SK-N-SH (cell line): Measurements from ENCODE around the gene MINDY3. TPM values are rescaled to one million over a fixed set of nuclear protein-coding genes. Genes with fewer than 3 reads are reported as not detected.

Source experiments
- CTCF ChIA-PET: fragments of 300-600, 350-600 bp; formaldehyde crosslinking; extraction: SDS; loops from one replicate; lab custom pipeline; 2021; lab: Yijun Ruan, JAX
- POLR2A ChIA-PET: fragments of 350-600 bp; sonication (Branson Sonifier 250); formaldehyde crosslinking; extraction: SDS; loops from one replicate; lab custom pipeline; 2020; ENCODE audit warnings: antibody characterized with exemption, inconsistent platforms; lab: Yijun Ruan, JAX
- DNase-seq: peaks from one replicate; pipeline ENCODE4 v3.0.0; 2012
- H2AFZ ChIP-seq: fragments of 200-600 bp; sonication (generic); 2 replicates; pipeline ENCODE4 v1.8.1; 2016; ENCODE audit warnings: antibody characterized with exemption, mild to moderate bottlenecking, low read depth
- H3F3A ChIP-seq: fragments of 200-600 bp; sonication (generic); replicated peaks from 2 replicates; pipeline ENCODE3; 2016; ENCODE audit warnings: antibody characterized with exemption, mild to moderate bottlenecking; ENCODE audit not compliant: insufficient read depth
- H3K27ac ChIP-seq, 2 experiments: fragments of 200-500 bp in 1 of 2; fragments of 200-600 bp in 1 of 2; sonication (Bioruptor generic) in 1 of 2; sonication (generic), shearing (Covaris generic) in 1 of 2; 2 replicates each; pipeline versions ENCODE4 v1.5.1 to v1.6.1; 2014 to 2016; ENCODE audit warnings: low read depth in 2 of 2, inconsistent platforms in 1 of 2, low read length in 1 of 2, mild to moderate bottlenecking in 1 of 2, mixed read lengths in 1 of 2
- H3K27me3 ChIP-seq: fragments of 200-600 bp; sonication (generic), shearing (Covaris generic); 2 replicates; pipeline ENCODE4 v1.6.1; 2016; ENCODE audit warnings: mixed run types; ENCODE audit not compliant: insufficient read depth
- H3K36me3 ChIP-seq, 2 experiments: fragments of 200-500 bp in 1 of 2; fragments of 200-600 bp in 1 of 2; sonication (Bioruptor generic) in 1 of 2; sonication (generic) in 1 of 2; replicated peaks in 1 of 2; 2 replicates each; pipeline versions ENCODE3 to v1.5.1; 2014 to 2016; ENCODE audit warnings: low read length in 1 of 2, mild to moderate bottlenecking in 1 of 2; ENCODE audit not compliant: insufficient read depth in 2 of 2, control insufficient read depth in 1 of 2
- H3K4me1 ChIP-seq, 2 experiments: fragments of 200-500 bp in 1 of 2; fragments of 200-600 bp in 1 of 2; sonication (Bioruptor generic) in 1 of 2; sonication (generic), shearing (Covaris generic) in 1 of 2; 2 replicates each; pipeline versions ENCODE4 v1.5.1 to v1.6.1; 2014 to 2016; ENCODE audit warnings: low read depth in 1 of 2, low read length in 1 of 2, mixed run types in 1 of 2; ENCODE audit not compliant: insufficient read depth in 2 of 2, control insufficient read depth in 1 of 2
- H3K4me2 ChIP-seq: fragments of 200-600 bp; sonication (generic), shearing (Covaris generic); 2 replicates; pipeline ENCODE4 v1.6.1; 2017; ENCODE audit warnings: mixed run types
- H3K4me3 ChIP-seq, 2 experiments: fragments of 200-500 bp in 1 of 2; fragments of 200-600 bp in 1 of 2; sonication (Bioruptor generic) in 1 of 2; sonication (generic), shearing (Covaris generic) in 1 of 2; 2 replicates each; pipeline versions ENCODE4 v1.5.1 to v1.8.1; 2014 to 2016; ENCODE audit warnings: low read depth in 2 of 2, inconsistent platforms in 1 of 2, low read length in 1 of 2, mild to moderate bottlenecking in 1 of 2, mixed read lengths in 1 of 2, moderate library complexity in 1 of 2
- H3K79me2 ChIP-seq: fragments of 200-600 bp; sonication (generic); 2 replicates; pipeline ENCODE4 v1.8.1; 2017; ENCODE audit warnings: mild to moderate bottlenecking; ENCODE audit not compliant: insufficient read depth
- H3K9ac ChIP-seq: fragments of 200-600 bp; sonication (generic); 2 replicates; pipeline ENCODE4 v1.6.1; 2017; ENCODE audit warnings: mixed run types
- H3K9me2 ChIP-seq: fragments of 200-600 bp; sonication (generic); 2 replicates; pipeline ENCODE4 v1.6.1; 2017; ENCODE audit warnings: mixed run types
- H3K9me3 ChIP-seq: fragments of 200-600 bp; sonication (generic); 2 replicates; pipeline ENCODE4 v1.6.1; 2017; ENCODE audit warnings: mixed run types, mild to moderate bottlenecking, moderate library complexity
- H4K20me1 ChIP-seq: fragments of 200-600 bp; sonication (generic); 2 replicates; pipeline ENCODE4 v1.6.1; 2017; ENCODE audit warnings: mild to moderate bottlenecking, mixed run types; ENCODE audit not compliant: insufficient read depth
- CTCF ChIP-seq: fragments of 200-600 bp; sonication (generic); IDR thresholded peaks from 2 replicates; pipeline ENCODE4 v1.6.1; 2017; ENCODE audit warnings: antibody characterized with exemption, mild to moderate bottlenecking, moderate library complexity
- ELF1 ChIP-seq: IDR thresholded peaks from 2 replicates; pipeline ENCODE4 v1.4.0; 2012
- FOSL2 ChIP-seq: IDR thresholded peaks from 2 replicates; pipeline ENCODE4 v1.4.0; 2012; ENCODE audit warnings: low read depth, mild to moderate bottlenecking, moderate library complexity, borderline replicate concordance
- FOXM1 ChIP-seq: IDR thresholded peaks from 2 replicates; pipeline ENCODE4 v1.4.0; 2012; ENCODE audit warnings: low read depth, mild to moderate bottlenecking
- GATA2 ChIP-seq: sonication (generic); formaldehyde crosslinking; IDR thresholded peaks from 2 replicates; pipeline ENCODE4 v1.5.0; 2020; ENCODE audit warnings: mild to moderate bottlenecking, missing genetic modification reagents
- IRF3 ChIP-seq: fragments of 150-350 bp; IDR thresholded peaks from 2 replicates; pipeline ENCODE4 v1.6.1; 2016; ENCODE audit warnings: mild to moderate bottlenecking, low read depth, low read length
- JUND ChIP-seq: IDR thresholded peaks from 2 replicates; pipeline ENCODE4 v1.4.0; 2012
- MAX ChIP-seq: IDR thresholded peaks from 2 replicates; pipeline ENCODE4 v1.4.0; 2012; ENCODE audit warnings: low read depth
- MXI1 ChIP-seq: IDR thresholded peaks from 2 replicates; pipeline ENCODE4 v1.6.1; 2012; ENCODE audit warnings: mild to moderate bottlenecking, low read depth, low read length, improper control_type of control experiment
- NFIC ChIP-seq: IDR thresholded peaks from 2 replicates; pipeline ENCODE4 v1.4.0; 2012; ENCODE audit warnings: borderline replicate concordance
- NRF1 ChIP-seq: IDR thresholded peaks from 2 replicates; pipeline ENCODE4 v1.6.1; 2012; ENCODE audit warnings: low read depth, mild to moderate bottlenecking, low read length
- POLR2AphosphoS5 ChIP-seq: IDR thresholded peaks from 2 replicates; pipeline ENCODE4 v1.6.1; 2012; ENCODE audit warnings: low read depth, low read length
- SIN3A ChIP-seq: IDR thresholded peaks from 2 replicates; pipeline ENCODE4 v1.6.1; 2012; ENCODE audit warnings: low read depth, mild to moderate bottlenecking, low read length, moderate library complexity, borderline replicate concordance
- SMC3 ChIP-seq: IDR thresholded peaks from 2 replicates; pipeline ENCODE4 v1.6.1; 2012; ENCODE audit warnings: low read depth, low read length, improper control_type of control experiment
- TAF1 ChIP-seq: IDR thresholded peaks from 2 replicates; pipeline ENCODE4 v1.6.1; 2012; ENCODE audit warnings: low read depth, mild to moderate bottlenecking, low read length, moderate library complexity, borderline replicate concordance
- TEAD4 ChIP-seq: IDR thresholded peaks from 2 replicates; pipeline ENCODE4 v1.4.0; 2012; ENCODE audit warnings: mild to moderate bottlenecking, borderline replicate concordance; ENCODE audit not compliant: insufficient read depth
- ZBTB33 ChIP-seq: IDR thresholded peaks from 2 replicates; pipeline ENCODE4 v1.4.0; 2012; ENCODE audit warnings: low read depth, borderline replicate concordance
- WGBS: methylation state at CpG from one replicate; pipeline ENCODE4 v1.1.6; 2017; ENCODE audit warnings: low lambda C conversion rate; 5-methylcytosine and 5-hydroxymethylcytosine counted together
- polyA plus RNA-seq, 3 experiments: library from polyadenylated mRNA; depleted of rRNA; stranded (reverse); fragments of >200 nt; gene quantifications; 2 replicates each; pipeline ENCODE4 v1.2.3, GENCODE V29; 2012

The MINDY3 gene
- polyA plus RNA-seq, 1 of the 3 experiments (the other 2 are of a cell fraction) = 9.5 TPM

GRCh38 chr10:15863733-15864132, 3.4 kb upstream of the MINDY3 start:
- peaks cover 8% of the 10 kb centered on the region for H3K27me3 ChIP-seq
- no peaks in the 10 kb centered on the region for H3K9me3 ChIP-seq

GRCh38 chr10:15863323-15863722, 3.0 kb upstream of the MINDY3 start:
- 19% methylated on average over 1 of the region's 1 CpG for WGBS
- ChIA-PET CTCF (no interaction called here), POLR2A (no interaction called here)
- Histone ChIP-seq H3K9me3 (no peaks in the 10 kb centered on the region), H3K79me2 (peaks cover 19% of the 10 kb centered on the region), H3K36me3 (no peaks in the 10 kb centered on the region), H3K4me1 (peaks cover 7% of the 10 kb centered on the region in 2 experiments; a peak in 3 of 4 replicates), H3F3A (no peaks in the 10 kb centered on the region), H3K27ac (no peak overlapping the region), H3K9me2 (no peaks in the 10 kb centered on the region), H4K20me1 (no peaks in the 10 kb centered on the region), H2AFZ (no peak overlapping the region), H3K27me3 (peaks cover 5% of the 10 kb centered on the region), H3K4me2 (no peak overlapping the region), H3K9ac (no peak overlapping the region), H3K4me3 (no peak overlapping the region)
- DNase-seq = no peak
- TF ChIP-seq FOXM1 (no peak), POLR2AphosphoS5 (no peak), NRF1 (no peak), ZBTB33 (no peak), ELF1 (no peak), TEAD4 (no peak), SMC3 (no peak), IRF3 (no peak), MAX (no peak), TAF1 (no peak)

More at GRCh38 chr10:15863733-15864132, 3.4 kb upstream of the MINDY3 start:
- H3K4me3 ChIP-seq = no peak overlapping the region
- peaks cover 3 to 7% of the 10 kb centered on the region in 2 experiments; a peak in 3 of 4 replicates for H3K4me1 ChIP-seq
- H3K9ac ChIP-seq = no peak overlapping the region
- H3F3A ChIP-seq = no peaks in the 10 kb centered on the region
- no peak for DNase-seq
- H2AFZ ChIP-seq = no peak overlapping the region; the same call in 1 of the 2 replicates
- ChIA-PET CTCF (no interaction called here), POLR2A (no interaction called here)
- 0 out of 2 replicates have a peak, but pooled peaks cover under 1% of the 10 kb centered on the region for H3K9me2 ChIP-seq
- no peak overlapping the region for H3K4me2 ChIP-seq
- TF ChIP-seq JUND = no peak
- no peak for TF ChIP-seq POLR2AphosphoS5
- no peak for TF ChIP-seq IRF3
- no peak for TF ChIP-seq TEAD4
- TF ChIP-seq MXI1 = no peak
- no peak for TF ChIP-seq SIN3A
- no peak for TF ChIP-seq NFIC
- TF ChIP-seq CTCF = no peak
- TF ChIP-seq FOSL2 = no peak
- no peak for TF ChIP-seq MAX
- no peak for TF ChIP-seq GATA2 (CRISPR knock-in tag)
- no peaks in the 10 kb centered on the region for H4K20me1 ChIP-seq
- H3K36me3 ChIP-seq = no peaks in the 10 kb centered on the region
- peaks cover 15% of the 10 kb centered on the region for H3K79me2 ChIP-seq
- H3K27ac ChIP-seq = no peak overlapping the region
